ENCODE results near the gene COL8A1. TPM values are rescaled to one million over a fixed set of nuclear protein-coding genes. Genes with fewer than 3 reads are reported as not detected.

Gene COL8A1
- total RNA-seq, 1 experiment from 2014 or later, result 112 TPM

GRCh38 chr3:99647081-99647480 lies 8.7 kb downstream of the COL8A1 start:
- ChIA-PET CTCF (interaction anchor here (0.6 to 17.3 kb wide), 7 partner anchors 21 to 133 kb away, joined by 3 to 209 read pairs (median 5); no protein-coding TSS in a partner anchor), POLR2A (interaction anchor here (0.9 to 3.5 kb wide), 6 partner anchors 9 to 41 kb away, joined by 3 to 21 read pairs (median 4); partner anchors contain the start of gene COL8A1)
- Mint-ChIP-seq H3K4me3 (ENCODE audit: unreplicated experiment) (no peak overlapping the region), H3K9me3 (ENCODE audit: unreplicated experiment) (no peaks in the 10 kb centered on the region), H3K36me3 (ENCODE audit: insufficient read depth, unreplicated experiment) (peaks cover 26% of the 10 kb centered on the region), H3K4me1 (ENCODE audit: insufficient read depth, unreplicated experiment) (peaks cover 78% of the 10 kb centered on the region), H3K27ac (ENCODE audit: low read depth, unreplicated experiment) (peak overlapping the region; percentile 82), H3K27me3 (ENCODE audit: insufficient read depth, unreplicated experiment) (no peaks in the 10 kb centered on the region)
- no peak for DNase-seq (ENCODE audit: unreplicated experiment)
- intact Hi-C loops (cut with micrococcal nuclease), result no loop called here
- TF ChIP-seq CTCF (IDR thresholded peaks at IDR 0.05; ENCODE audit: unreplicated experiment), result no peak
- no TSS peak for BruUV-seq (replicated peaks)

DNA sequence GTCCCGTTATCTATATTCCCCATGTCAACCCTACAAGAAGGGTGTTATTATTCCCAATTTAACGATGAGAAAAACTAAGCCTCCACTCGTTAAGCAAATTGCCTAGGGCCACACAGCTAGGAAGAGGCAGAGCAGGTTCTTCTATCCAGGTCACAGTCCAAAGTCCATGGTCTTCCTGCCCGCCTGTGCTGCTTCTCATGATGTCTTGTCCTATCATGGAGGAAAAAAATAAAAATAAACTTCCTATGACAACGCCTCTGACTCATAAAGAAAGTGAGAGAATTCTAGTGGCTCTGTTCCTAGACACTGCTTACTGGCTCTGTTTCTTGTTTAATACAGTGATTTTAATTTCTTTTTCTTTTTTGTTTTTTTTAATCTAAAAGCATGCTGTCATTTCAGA lies 9.7 kb downstream of the COL8A1 start:
- CTCF ChIA-PET, result interaction anchor here (1.0 to 17.3 kb wide), 6 partner anchors 8 to 106 kb away, joined by 3 to 209 read pairs (median 6); no protein-coding TSS in a partner anchor
- DNase-seq (ENCODE audit: unreplicated experiment), result peak; percentile 55
- Mint-ChIP-seq H3K27me3 (ENCODE audit: insufficient read depth, unreplicated experiment) (no peaks in the 10 kb centered on the region), H3K36me3 (ENCODE audit: insufficient read depth, unreplicated experiment) (peaks cover 29% of the 10 kb centered on the region), H3K27ac (ENCODE audit: low read depth, unreplicated experiment) (peak overlapping the region; percentile 82), H3K9me3 (ENCODE audit: unreplicated experiment) (no peaks in the 10 kb centered on the region), H3K4me3 (ENCODE audit: unreplicated experiment) (peak overlapping the region; percentile 59), H3K4me1 (ENCODE audit: insufficient read depth, unreplicated experiment) (peaks cover 71% of the 10 kb centered on the region)
- no TSS peak for BruUV-seq (replicated peaks)
- POLR2A ChIA-PET, result interaction anchor here (0.7 to 3.5 kb wide), 7 partner anchors 8 to 40 kb away, joined by 3 to 21 read pairs (median 3); partner anchors contain the start of gene COL8A1
- intact Hi-C loops (cut with micrococcal nuclease), result no loop called here
- TF ChIP-seq CTCF (IDR thresholded peaks at IDR 0.05; ENCODE audit: unreplicated experiment), result no peak

DNA sequence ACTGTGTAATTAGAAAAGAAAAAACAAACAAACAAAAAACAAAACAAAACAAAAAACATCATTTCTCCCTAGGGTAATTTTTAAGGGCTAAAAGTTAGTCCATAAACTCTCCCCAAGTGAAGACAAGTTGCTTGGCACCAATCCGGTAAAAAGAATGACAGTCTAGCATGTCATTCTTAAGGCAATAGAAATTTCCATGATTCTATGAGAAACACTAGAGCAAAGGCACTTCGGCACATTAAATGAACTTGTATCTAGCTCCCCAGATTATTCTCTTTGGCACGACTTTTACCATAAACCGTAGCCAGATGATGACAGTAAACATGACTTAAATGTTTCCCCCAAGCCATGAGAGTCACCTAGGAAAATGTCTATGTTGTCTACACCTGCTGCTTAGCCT lies 10.1 kb downstream of the COL8A1 start:
- BruUV-seq (replicated peaks), result no TSS peak
- intact Hi-C loops (cut with micrococcal nuclease), result no loop called here
- Mint-ChIP-seq H3K9me3 (ENCODE audit: unreplicated experiment) (no peaks in the 10 kb centered on the region), H3K27me3 (ENCODE audit: insufficient read depth, unreplicated experiment) (no peaks in the 10 kb centered on the region), H3K27ac (ENCODE audit: low read depth, unreplicated experiment) (peak overlapping the region; percentile 82), H3K36me3 (ENCODE audit: insufficient read depth, unreplicated experiment) (peaks cover 29% of the 10 kb centered on the region), H3K4me1 (ENCODE audit: insufficient read depth, unreplicated experiment) (peaks cover 74% of the 10 kb centered on the region), H3K4me3 (ENCODE audit: unreplicated experiment) (peak overlapping the region; percentile 59)
- no peak for TF ChIP-seq CTCF (IDR thresholded peaks at IDR 0.05; ENCODE audit: unreplicated experiment)
- POLR2A ChIA-PET, result interaction anchor here (1.5 to 3.5 kb wide), 3 partner anchors 11 to 39 kb away, joined by 3 to 21 read pairs (median 6); partner anchors contain the start of gene COL8A1
- CTCF ChIA-PET, result interaction anchor here (1.1 to 17.3 kb wide), 4 partner anchors 8 to 99 kb away, joined by 3 to 209 read pairs (median 6); no protein-coding TSS in a partner anchor
- no peak for DNase-seq (ENCODE audit: unreplicated experiment)

- DNase-seq (ENCODE audit: unreplicated experiment), result peak; percentile 55
- Mint-ChIP-seq H3K27me3 (ENCODE audit: insufficient read depth, unreplicated experiment) (no peaks in the 10 kb centered on the region), H3K27ac (ENCODE audit: low read depth, unreplicated experiment) (peak overlapping the region; percentile 51), H3K9me3 (ENCODE audit: unreplicated experiment) (no peaks in the 10 kb centered on the region), H3K4me1 (ENCODE audit: insufficient read depth, unreplicated experiment) (peaks cover 69% of the 10 kb centered on the region), H3K36me3 (ENCODE audit: insufficient read depth, unreplicated experiment) (peaks cover 40% of the 10 kb centered on the region), H3K4me3 (ENCODE audit: unreplicated experiment) (peak overlapping the region; percentile 19)
- TF ChIP-seq CTCF (IDR thresholded peaks at IDR 0.05; ENCODE audit: unreplicated experiment), result no peak
- ChIA-PET POLR2A (interaction anchor here (0.7 to 2.3 kb wide), 6 partner anchors 13 to 179 kb away, joined by 3 to 14 read pairs (median 4); partner anchors contain the start of gene COL8A1), CTCF (interaction anchor here (0.6 to 17.3 kb wide), 4 partner anchors 11 to 883 kb away, joined by 3 to 209 read pairs (median 4); no protein-coding TSS in a partner anchor)
- intact Hi-C loops (cut with micrococcal nuclease), result no loop called here
- BruUV-seq (replicated peaks), result no TSS peak
These were observed 13.1 kb downstream of the COL8A1 start for GRCh38 chr3:99651531-99651930.
